A549 treated with ZK216348 at 1 μM for 4 hours (cell line): Measurements from ENCODE around the gene ARL5B. TPM values are rescaled to one million over a fixed set of nuclear protein-coding genes. Genes with fewer than 3 reads are reported as not detected.

Experiments
- total RNA-seq: library from RNA; stranded (reverse); fragments of 200-300 nt; extraction: Qiagen RNA extraction; gene quantifications from 5 replicates; pipeline ENCODE4 v1.2.3, GENCODE V29; 2022; ENCODE audit warnings: low read depth

ARL5B gene, protein sequence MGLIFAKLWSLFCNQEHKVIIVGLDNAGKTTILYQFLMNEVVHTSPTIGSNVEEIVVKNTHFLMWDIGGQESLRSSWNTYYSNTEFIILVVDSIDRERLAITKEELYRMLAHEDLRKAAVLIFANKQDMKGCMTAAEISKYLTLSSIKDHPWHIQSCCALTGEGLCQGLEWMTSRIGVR
- 2.6 to 9.5 TPM (median 8.1 TPM) in 5 replicates for total RNA-seq

DNA sequence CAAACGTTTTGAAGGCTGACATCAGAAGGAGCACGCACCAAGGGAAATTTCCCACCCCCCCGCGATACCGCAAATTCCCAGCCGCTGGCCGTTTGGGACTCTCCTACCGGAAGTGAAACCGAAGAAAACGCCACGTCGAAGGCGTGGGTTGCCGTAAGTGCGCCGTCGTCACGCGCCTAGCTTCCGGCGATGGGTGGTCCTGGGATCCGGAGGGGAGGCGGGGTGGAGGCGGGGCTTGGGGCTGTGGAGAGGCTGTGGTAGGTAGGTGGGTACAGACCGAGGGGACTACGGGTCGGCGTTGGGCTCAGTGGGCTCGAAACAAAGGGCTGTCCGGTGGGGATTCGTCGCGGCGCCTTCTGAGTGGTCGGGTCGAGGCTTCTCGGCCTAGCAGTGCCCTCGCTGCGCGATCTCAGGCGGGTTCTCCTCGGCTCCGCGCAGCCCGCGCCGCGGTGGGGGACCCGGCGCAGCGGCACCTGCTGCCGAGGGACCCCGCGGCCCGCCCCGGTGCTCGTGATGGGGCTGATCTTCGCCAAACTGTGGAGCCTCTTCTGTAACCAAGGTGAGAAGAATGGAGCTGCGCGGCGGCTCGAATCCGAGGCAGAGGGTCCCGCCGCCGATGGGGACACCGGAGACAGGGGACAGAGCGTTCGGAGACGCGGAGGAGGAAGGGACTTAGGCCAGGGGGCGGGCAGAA is at the start of gene ARL5B:
TSS of gene ARL5B (plus strand) at position 307 of the 694 bp plus-strand sequence. CDS start at position 514, 207 bp downstream.

GRCh38 chr10:18651324-18652007 is 7.8 kb upstream of the ARL5B start, which contains the start of gene NSUN6:
Gene NSUN6, minus strand, starts transcription at chr10:18651587. Its CDS starts 384 bp downstream, at chr10:18651203.

Other genes with a start within 250 kb of the ARL5B start
- 3.6 to 5.1 TPM (median 4.0 TPM) in 5 replicates for gene NSUN6, start 7.8 kb upstream of the ARL5B start, total RNA-seq